Measurements from ENCODE around the gene SLC2A4RG.

- TF ChIP-seq EZH2 (IDR thresholded peaks at IDR 0.05; ENCODE audit: insufficient read depth, poor library complexity, severe bottlenecking) (no peak), EZH2phosphoT487 (IDR thresholded peaks at IDR 0.05; ENCODE audit: insufficient read depth, low read depth) (no peak)
These were observed 29.3 kb downstream of the SLC2A4RG start for GRCh38 chr20:63768591-63769515.

Measured in GM23248 (cell line).